Inferior parietal cortex (tissue), 1 donor: Measurements from ENCODE around the gene NCAM1.
"Not testable (repeated sequence)": the region's sequence is repeated elsewhere in the genome, so short reads cannot be mapped to it uniquely, and the experiment has no call there.

ENCODE experiments used
- DNase-seq: peaks from one replicate; pipeline ENCODE4 v3.0.0-alpha.2; 2016; ENCODE audit errors: extremely low spot score

NCAM1 gene

DNA sequence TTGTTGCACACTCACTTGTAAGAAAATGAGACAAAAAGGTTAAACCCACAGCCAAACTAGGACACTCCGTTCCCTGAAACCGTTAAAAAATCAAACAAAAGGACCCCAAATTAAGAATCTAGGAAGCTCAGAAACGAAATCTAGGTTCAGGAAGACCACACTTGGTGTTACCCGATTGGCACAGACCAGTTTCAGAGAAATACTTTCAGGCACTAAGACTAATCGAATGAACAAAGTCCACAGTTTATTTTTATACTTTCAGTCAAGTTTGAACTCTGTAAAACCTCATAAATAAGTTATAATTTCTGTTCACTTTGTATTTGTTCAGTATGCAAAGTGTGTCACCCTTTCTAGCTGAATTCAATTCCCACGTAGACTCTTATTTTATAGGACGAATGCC lies 314.4 kb downstream of the NCAM1 start:
- DNase-seq = no peak

DNA sequence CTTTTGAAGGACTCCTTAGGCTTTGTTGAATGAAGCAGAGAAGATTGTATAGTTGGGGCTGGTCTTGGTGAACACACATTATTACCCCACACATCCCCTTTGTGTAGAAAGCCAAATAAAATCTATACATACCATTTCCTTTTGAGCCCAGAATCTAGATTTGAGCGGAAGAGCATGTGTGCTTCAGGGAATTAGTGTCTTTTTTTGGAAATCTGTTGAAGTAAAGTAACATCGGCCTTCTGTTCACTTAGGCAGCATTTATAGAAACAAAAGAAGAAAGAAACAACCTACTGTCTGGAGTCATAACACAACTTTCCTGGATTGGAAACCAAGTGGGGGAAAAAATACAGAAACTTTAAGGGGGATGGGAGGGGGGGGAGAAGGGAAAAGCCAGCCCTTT lies 315.2 kb downstream of the NCAM1 start:
- no peak for DNase-seq

DNA sequence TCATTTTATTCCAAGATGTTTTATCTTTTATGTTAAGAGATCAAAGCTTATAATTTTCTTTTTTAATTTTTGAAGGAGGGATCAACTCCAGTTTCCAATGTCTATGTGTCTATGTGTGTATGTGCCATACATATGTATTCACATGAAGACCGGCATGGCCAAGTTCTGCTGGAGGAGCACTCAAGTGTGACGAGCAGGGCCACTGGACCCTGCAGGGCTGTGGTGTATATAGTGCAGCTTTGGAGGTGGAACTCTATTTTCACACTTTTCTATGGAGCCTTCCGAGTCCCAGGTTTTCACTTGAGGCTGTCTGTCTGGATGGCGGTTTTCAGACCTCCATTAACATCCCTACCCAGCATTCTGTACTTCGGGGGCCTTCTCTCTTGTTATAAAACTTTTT lies 316.7 kb downstream of the NCAM1 start:
- no peak for DNase-seq

DNA sequence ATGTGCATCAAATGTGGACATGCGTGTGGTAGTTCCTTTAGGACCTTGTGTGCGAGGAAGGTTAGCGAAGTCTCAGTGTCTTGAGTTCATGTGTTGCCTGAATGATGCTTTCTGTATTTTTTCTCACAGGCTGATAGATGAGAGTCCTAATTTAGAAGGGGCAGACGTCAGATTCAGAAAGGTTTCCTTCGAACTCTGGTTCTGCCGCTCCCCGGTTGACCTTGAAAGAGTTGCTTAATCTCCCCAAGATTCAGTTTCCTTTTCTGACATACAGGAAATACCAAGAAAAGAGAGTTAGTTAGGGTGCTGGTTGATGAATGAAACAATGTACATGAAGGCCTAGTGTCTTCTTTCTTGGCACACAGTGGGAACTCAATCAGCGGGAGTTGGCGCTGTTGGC lies 317.3 kb downstream of the NCAM1 start:
- no peak for DNase-seq

DNA sequence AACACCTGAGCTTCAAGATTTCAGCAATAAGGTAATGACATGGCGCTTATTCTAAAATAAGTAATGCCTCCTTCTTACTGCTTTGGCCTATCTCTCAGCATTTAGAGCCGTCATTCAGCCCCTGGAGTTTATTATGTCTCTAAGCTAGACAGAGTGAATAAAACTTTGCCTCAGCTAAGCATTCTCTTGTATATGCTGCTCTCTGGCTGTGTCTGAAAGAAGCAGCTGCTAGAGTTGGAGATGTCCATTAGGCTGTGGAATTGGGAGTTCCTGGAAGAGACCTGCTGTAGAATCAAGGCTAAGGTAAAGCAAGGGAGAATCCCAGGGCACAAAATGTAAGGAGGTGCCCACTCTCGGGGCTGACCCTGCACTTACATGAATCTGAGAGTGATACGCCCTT lies 317.7 kb downstream of the NCAM1 start:
- DNase-seq = no peak

DNA sequence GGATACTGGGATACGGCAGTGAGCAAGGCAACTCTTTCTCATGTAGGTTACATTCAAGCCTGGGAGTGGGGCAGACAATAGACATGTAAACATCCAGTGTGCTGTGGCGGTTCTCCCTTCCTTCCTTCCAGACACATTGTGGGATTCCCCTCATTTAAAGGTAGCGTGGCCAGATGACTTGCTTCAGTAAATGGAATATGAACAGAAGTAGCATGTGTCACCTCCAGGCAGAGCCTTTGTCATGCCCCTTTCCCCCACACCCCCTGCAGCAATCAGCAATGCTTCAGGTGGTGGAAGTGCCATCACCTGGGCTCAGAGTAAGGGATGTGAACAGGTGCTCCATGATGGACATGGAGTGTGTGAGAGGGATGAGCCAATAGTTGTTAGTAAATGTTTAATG lies 318.4 kb downstream of the NCAM1 start:
- no peak for DNase-seq

DNA sequence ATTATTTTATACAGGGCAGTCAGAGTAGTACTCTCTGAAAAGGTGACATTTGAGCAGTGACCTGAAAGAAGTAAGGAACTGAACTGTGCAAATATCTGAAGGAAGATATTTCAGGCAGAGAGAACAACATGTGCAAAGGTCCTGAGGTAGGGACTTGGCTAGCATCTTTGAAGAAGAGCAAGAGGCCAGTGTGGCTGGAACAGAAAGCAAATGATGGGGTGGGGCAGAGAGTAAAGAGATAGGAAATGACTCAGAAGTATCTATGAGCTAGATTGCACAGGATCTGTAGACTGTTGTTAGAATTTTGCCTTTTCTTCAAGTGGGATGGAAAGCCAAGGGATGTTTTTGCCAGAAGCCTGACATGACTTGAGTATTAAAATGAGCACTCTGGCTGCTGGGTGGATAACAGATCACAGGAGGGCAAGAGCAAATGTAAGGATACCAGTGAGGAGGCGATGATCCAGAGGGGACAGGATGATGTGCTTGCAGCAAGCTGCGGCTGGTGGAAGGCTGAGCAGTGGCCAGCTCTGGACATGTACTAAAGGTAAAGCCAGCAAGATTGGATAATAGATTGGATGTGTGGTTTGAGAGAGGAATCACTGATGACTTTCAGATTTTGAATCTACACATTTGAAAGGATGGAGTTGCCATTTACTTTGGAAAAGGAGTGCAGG lies 320.0 kb downstream of the NCAM1 start:
- DNase-seq = no peak

DNA sequence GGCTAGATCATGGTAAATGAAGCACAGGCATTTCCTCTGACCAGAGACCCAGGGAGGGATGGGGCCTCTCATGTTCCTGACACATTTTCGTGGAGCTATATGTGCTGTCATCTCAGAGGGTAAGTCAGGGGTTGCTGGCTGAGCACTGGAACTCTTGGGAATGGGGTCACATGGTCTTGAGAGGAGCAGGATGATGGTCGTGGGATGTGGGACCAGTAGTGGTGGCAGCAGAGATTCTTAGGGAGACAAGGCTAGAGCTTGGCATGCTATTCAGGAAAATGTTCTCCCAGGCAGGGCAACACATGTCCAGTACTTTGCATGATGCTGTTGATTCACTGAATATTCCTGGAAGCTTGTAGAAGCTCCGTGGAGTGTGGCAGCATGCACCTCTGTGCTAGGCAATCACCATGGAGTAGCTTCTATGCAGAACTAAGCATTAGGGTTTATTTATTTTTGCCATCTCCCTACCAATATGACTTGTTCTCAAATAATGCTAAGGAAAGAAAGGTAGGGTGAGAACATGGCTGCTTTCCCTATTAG lies 321.7 kb downstream of the NCAM1 start:
- no peak for DNase-seq

DNA sequence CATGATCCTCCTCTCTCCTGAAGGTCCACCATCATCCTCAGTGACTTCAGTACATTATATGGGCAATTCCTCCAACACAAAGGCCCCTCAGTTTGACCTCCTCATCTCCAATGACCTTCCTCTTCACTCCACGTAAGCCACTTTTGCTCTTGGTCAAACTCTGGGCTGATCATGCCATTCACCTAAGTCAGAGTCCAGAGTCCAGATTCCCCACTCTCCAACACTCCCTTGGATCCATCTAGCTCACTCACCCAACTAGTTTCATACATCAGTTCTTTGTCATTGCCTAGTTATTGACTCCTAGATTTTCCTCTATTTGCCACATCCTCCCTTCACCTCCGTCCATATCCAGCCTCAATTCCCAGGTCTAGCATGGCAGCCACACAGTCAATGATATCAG lies 322.7 kb downstream of the NCAM1 start:
- DNase-seq = no peak

DNA sequence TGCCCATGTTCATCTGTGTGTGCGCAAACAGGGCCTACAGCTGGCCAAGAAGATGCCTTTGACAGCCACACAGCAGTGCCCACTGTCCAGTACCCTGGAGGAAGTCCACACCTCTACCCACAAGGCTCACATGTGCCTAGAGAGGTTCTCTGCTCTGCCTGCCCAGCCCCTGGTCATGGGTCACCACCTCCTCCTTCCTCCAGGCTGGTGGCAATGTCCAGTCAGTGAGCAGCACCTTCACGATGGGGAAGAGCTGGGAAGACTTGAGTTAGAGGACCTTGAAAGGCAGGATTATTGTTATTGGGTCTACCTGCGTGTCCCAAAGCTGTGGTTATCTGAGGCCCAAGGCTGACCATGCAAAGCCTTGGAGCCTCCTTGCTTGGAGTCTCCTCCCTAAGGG lies 324.8 kb downstream of the NCAM1 start:
- DNase-seq = no peak

DNA sequence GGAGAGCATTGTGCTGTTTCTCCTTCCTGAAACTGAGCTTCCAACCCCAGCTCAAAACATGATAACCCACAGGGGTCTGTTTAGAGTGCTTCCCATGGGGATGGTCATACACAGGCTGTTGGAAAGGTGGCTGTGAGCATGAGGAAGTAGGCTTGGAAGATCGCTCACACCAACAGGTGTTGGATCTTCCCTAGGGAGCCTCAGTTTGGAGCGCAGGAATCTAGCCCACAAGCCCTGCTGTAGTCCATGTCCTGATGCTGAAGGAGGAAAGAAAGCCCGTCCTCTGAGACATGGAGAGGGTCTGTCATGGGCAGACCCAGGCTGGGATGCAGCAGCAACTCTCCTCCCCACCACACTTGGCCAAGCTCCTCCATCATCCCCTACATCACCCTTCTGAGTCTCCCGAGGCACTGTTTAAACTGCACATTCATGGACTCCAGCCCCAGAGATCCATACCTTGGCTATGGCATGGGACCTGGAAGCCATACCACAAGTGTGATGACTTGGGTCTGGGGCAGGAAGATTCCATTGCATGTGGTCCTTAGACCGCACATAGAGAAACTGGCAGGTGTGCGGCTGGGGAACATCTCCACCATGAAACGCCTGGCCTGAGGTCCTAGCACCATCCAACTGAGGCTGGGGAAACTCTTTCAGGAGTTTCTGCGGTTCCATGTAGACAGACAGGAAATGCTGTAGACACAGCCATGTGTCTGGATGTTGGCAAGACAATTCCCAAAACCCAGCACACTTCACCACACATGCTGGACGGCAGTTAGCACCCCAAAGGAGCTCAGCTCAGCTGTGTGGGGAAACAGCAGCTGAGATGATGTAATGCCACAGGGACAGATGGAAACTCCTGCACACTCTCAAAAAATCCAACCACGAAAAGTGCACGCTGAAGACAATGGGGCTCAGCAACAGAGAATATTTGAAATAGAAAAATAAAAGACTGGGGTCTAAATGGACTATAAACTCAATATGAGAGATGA lies 325.6 kb downstream of the NCAM1 start:
- no peak for DNase-seq

DNA sequence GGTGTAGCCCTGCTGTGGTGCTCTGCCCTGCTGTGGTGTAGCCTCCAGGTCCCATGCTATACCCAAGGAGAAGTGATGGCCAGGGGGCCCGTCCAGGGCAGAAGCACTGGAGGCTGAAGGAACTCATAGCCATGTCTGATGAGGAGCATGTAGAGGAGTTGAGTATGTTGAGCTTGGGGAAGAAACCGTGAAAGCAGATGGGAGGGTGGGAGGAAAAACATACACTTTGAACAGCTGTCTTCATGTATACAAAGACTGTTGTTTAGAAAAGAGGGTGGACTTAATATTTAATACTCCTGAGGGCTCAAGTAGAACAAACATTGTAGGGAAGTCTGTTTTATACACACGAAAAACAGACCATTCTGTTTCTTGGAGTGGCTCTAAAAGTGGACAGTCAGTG lies 326.6 kb downstream of the NCAM1 start:
- no peak for DNase-seq

DNA sequence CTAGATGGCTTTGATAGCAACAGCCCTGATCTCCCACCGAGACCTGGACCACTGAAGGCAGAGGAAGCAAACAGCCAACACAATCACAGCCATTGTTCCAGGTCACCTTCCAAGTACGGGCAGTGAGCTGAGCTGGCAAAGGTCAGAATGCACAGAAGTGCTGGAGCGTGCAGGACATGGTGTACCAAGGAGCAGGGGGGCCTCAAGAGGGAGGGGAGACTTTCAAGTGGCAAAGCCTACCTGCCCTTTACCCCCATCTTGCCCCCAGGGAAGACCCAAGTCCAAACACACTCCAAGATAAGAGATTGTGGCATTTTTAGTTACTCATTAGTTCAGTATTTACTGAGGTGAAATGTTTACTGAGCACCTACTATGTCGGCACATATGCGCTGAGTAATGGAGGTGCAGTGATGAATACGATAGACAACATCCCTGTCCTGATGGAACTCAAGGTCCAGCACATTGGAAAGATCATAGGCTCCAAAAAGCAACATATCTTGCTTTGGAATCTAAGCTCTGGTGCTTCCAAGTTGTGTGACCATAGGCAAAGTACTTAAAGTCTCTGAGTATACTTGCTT lies 327.2 kb downstream of the NCAM1 start:
- no peak for DNase-seq

DNA sequence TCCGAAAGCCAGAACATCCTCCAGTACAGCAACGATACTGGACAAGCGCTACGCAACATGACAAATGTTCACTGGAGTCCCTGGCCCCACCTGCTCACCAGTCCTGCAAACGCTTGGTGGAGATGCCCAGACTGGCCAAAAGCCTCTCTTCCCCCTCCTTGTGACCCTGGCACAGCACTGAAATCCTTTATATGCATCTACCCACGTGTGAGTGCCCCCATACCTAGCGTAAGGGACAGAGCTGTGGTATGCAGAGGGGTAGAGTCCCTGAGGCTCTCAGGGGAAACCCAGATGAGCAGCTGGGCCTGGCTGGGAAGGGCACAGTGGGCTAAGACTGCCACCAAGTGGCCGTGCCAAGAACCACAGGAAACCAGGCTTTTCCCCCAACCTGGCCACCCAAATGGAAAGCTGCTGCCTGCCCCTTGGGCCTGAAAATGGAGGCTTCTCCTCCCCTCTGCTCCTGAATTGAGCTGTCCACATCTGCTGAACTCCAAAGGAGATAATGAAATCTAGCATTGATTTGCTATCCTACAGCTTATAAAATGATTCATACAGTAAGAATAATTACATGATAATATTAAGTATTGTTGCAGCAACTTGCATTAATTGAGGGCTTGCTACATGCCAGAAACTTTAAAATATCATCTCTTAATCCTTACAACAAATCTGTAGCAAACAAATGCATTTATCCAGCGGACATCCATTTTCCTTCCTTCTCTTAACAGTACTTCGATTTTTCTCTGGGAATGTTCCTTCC lies 328.4 kb downstream of the NCAM1 start:
- peak; percentile 75 for DNase-seq

DNA sequence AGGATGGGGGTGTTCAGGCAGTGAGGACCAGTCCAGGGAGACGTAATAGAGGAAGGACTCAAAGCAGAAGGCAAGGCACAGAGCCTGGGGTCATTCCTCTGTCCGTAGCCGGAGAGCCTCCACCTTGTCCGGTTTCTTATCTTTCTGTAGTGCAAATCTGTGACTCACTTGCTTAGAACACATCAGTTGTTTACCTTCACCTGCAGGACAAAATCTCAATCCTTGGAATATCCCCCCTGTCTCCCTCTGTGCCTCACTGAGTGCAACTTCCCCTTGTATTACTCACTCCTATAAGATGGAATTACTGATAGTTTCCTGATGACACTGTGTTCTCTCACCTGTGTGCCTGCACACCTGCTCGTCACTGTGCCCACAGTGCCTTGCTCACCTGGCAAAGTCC lies 332.7 kb downstream of the NCAM1 start:
- DNase-seq = no peak

DNA sequence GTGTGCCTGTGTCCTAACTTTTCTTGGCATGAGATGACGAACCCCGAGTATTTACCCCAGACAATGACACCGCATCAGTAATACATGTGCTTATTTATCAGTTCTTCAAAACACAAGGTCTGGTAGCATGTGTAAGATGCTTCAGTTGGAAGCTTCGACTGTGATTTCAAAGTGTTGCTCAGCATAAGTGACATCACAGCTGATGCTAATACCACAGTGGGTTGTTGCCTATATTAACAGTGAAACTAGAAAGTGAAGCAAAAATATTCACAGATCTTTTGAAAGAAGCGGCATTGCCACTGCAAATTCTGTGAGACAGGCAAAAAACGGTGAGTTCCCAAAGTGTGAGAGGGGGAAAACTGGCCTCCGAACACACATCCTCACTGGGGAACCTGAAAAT lies 334.8 kb downstream of the NCAM1 start:
- no peak for DNase-seq

DNA sequence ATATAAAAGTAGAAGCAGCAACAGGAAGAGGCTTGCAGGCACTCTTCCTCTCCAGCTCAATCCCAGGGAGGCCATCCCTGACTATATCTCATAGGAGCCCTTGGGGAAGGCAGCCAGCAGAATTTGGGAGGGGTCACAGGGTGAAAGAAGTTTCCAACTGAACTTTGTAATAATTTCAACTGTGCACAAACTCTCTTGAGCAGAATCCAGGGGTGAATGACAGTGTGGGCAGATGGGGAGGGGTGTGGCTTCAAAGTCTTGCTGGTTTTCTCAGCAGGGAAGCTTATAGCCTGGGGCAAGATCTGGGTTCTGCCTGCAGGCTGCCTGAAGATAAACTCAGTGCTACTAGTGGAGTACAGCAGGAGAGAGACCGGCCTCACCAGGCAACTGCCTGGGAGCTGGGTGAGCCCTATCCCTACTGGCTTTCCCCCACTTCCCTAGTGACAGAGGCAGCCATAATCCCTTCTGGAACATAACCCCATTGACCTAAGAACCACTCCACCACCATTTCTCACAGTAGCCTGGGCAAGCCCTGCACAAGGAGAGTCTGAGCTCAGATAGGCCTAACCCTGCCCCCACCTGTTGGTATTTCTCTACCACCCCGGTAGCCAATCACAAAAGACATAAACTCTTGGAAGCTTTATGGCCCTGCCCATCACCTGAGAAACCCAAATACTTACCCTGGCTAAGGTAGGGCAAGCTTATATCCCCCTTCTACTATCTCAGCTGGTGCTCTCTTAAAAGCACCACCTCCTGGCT lies 335.4 kb downstream of the NCAM1 start:
- no peak for DNase-seq

DNA sequence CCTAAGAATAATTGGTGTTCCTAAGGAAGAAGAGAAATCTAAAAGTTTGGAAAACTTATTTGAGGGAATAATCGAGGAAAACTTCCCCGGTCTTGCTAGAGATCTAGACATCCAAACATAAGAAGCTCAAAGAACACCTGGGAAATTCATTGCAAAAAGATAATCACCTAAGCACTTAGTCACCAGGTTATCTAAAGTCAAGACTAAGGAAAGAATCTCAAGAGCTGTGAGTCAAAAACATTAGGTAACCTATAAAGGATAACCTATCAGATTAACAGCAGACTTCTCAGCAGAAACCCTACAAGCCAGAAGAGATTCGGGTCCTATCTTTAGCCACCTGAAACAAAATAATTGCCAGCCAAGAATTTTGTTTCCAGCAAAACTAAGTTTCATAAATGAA lies 337.3 kb downstream of the NCAM1 start:
- not testable (repeated sequence) for DNase-seq

DNA sequence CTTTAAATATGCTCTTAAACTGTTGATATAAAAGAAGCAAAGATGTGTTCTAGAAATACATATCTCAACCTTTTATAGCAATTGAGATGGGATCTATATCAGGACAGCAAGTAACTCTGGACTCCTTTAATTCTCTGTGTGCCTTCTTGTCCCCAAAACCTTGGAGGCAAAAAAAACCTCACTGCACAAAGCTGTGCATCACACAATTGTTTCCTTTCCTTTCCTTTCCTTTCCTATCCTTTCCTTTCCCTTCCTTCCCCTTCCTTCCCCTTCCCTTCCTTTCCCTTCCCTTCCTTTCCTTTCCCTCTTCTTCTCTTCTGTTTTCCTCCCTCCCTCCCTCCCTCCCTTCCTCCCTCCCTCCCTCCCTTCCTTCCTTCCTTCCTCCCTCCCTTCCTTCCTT lies 343.7 kb downstream of the NCAM1 start:
- DNase-seq = no peak

DNA sequence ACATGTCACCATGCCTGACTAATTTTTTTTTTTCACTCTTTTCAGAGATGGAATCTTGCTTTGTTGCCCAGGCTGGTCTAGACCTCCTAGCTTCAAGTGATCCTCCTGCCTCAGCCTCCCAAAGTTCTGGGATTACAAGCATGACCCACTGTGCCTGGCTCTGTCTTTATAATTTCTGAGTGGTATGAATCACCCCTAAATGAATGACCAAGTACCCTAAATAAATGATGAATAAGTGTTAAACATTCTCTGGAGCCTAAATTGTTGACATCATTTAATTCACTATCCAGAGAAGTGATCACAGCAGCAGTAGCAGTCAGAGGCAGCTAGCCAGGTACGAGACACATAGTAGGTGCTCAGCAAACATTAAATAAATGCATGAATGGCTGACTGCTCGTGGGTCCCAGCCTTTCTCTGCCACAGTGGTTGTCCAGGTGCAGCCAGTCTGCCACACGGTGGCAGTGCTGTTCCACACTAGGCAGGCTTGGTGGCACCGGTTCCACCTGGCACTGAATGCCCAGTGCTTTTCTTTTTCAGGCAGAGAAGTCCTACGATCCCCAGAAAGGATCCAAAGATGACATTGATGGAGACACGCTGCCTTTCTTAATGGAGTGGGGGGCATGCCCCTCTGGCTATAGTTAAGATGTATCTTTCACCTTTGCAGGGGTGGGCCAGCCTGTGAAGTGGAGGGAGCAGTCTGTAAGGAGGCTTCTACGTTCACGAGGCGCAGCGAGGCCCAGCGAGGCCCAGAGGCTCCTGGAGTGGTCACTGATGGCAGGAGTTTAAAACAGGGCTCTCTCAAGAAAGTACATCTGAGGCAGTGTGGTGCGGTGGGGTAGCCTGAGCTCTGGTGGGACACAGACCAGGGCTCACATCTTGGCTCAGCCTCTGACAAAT lies 344.5 kb downstream of the NCAM1 start:
- peak; percentile 85 for DNase-seq
